NCI-H187 treated with DMSO at 0.1 percent for 48 hours (cell line): ENCODE data around the gene ATAD1.
"Not testable (repeated sequence)": the region's sequence is repeated elsewhere in the genome, so short reads cannot be mapped to it uniquely, and the experiment has no call there.

Experiments used
- DNase-seq: peaks from one replicate; lab custom pipeline; 2025; lab: John Stamatoyannopoulos, UW

The ATAD1 gene

GRCh38 chr10:87846023-87846422 is 28.0 kb upstream of the ATAD1 start:
- no peak for DNase-seq

- DNase-seq: no peak
These were observed 27.6 kb upstream of the ATAD1 start for GRCh38 chr10:87845624-87845998.

DNA sequence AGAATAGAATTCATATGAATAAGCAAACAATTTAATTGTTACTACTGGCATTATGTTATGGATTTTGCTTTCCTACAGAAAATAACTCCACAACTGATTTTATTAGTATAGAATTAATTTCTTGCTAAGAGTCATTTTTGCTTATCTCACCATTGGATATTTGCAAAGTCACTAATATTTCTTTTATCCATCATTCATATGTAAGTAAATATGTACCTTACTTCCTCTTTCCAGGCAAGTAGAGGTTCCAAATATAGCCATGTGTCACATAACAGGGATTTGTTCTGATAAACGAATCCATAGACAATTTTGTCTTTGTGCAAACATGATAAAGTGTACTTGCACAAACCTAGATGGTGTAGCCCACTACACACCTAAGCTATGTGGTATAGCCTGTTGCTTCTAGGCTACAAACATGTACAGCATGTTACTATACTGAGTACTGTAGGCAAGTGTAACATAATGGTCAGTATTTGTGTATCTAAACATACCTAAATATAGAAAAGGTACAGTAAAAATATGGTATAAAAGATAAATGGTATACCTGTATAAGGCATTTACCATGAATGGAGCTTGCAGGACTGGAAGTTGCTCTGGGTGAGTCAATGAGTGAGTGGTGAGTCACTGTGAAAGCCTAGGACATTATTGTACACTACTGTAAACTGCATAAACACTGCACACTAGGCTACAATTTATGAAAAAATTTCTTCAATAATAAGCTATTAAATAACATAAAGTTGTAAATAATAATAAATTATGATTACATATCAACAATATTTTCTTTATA is 27.0 kb upstream of the ATAD1 start:
- DNase-seq: no peak

- no peak for DNase-seq
These were observed 25.7 kb upstream of the ATAD1 start for GRCh38 chr10:87843714-87844113.

DNA sequence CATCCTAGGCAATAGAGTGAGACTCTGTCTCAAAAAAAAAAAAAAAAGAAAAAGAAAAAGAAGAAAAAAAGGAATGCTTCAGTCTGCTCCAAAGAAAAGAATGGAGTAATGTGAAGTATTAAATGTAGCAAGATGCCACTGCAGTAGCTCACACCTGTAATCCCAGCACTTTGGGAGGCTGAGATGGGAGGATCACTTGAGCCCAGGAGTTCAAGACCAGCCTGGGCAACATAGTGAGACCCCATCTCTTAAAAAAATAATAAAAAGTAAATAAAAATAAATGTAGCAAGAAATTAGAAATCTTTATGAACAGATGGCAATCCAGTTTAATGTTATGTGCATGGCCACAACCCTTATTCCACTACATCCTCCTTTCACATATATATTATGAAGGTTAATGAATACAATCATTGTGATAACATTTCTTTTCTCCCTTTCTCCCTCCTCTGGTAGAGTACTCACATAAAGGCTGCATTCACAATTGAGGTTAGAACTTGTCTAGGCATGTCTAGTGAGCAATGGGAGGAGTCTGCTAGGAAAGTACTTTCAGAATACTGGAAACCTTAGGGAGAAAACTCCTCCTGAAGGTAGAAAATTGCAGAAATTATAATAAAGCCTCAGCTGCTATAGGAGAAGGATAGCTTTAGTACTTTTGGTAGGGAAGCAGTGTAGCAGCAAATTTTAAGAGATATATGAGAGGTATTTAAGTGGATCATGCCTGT is 24.9 kb upstream of the ATAD1 start:
- no peak for DNase-seq

DNA sequence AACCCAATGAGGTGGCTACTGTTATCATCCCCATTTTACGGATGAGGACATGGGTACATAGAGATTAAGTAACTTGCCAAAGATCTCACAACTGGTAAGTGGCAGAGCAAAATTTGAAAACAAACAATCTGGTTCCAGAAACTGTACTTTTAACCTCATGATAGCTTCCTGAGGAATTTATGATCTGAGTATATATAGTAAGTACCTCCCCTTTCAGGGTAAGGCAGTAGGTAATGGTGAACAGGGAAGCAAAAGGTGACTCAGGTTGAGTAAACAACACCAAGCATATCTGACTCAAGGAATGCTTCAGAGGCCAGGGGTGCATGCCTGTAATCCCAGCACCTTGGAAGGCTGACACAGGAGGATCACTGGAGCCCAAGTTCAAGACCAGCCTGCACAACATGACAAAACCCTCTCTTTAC is 24.2 kb upstream of the ATAD1 start:
- no peak for DNase-seq

GRCh38 chr10:87841186-87841585 is 23.2 kb upstream of the ATAD1 start:
- DNase-seq: no peak

GRCh38 chr10:87838650-87839049 is 20.6 kb upstream of the ATAD1 start:
- DNase-seq: no peak

GRCh38 chr10:87837445-87837844 is 19.4 kb upstream of the ATAD1 start:
- DNase-seq: no peak

DNA sequence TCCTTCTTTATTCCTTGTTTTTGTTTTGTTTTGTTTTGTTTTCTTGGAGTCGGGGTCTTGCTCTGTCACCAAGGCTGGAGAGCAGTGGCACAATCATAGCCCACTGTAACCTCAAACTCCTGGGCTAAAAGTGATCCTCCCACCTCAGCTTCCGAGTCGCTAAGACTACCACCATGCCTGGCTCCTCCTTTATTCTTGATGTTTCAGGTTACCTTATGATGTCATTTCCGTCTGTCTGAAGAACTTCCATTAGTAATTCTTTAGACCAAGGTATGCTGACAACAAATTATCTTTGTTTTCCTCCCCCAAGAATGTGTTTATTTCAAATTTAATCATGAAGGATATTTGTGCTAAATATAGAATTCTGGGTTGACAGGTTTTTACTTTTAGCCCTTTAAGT is 18.1 kb upstream of the ATAD1 start:
- DNase-seq: no peak

DNA sequence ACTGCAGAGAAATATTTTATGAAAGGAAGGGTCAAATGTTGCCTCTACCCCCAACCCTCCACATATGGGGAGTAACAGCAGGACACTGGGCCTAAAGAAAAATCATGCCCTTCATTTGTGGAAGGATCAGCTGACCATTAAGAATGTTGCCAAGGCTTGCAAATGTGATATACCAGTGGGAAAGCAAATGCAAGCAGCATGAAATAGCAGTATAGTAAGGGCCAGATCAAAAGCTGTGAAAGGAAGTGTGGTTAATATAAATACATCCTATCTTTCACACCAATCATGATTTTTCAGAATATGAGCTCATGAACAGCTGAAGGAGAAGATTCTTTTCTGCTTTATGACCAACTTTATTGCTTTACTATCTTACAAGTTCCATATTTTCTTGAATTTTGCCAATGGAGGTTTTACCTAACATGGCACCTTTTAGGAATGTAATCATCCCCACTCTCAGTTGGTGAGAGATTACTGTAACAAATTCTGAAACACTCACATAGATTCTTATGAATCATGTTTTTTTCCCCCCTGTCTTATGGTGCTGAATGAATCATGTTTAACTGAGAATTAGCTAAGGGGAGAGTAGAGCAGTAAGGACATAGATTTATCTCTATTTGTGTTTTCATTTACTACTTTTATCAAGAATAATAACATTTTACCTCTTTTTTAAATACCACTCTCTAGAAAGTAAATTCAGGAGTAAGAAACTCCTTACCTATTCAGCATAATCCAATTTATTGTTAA is 12.1 kb upstream of the ATAD1 start:
- no peak for DNase-seq

- DNase-seq: not testable (repeated sequence)
These were observed 11.0 kb upstream of the ATAD1 start for GRCh38 chr10:87829051-87829450.

DNA sequence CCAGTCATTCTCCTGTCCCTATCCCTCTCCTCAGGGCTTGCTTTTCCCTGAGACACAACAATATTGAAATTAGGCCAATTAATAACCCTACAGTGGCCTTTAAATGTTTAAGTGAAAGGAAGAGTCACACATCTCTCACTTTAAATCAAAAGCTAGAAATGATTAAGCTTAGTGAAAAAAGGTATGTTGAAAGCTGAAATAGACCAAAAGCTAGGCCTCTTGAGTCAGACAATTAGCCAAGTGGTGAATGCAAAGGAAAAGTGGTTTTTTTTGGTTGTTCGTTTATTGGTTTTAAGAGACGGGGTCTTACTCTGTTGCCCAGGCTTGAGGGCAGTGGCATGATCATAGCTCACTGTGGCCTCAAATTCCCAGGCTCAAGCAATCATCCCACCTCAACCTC is 9.7 kb upstream of the ATAD1 start:
- DNase-seq: no peak

DNA sequence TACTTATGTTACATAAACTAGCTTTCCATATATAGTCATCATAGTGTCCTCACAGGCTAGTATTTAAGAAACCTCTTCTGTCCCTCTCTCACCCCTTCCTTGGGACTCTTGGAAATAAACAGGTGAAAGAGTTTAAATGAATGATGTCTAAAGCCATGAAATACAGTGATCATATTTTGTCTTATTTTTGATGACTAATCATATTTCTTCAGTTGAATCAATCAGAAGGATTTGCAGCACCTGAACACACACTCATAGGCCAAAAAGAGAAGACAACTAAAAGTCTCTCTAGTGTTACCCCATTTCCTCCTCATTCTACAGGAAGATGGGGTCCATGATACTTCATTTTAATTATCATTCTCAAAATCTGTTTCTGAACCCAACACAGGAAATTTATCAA is 8.6 kb upstream of the ATAD1 start:
- DNase-seq: no peak

DNA sequence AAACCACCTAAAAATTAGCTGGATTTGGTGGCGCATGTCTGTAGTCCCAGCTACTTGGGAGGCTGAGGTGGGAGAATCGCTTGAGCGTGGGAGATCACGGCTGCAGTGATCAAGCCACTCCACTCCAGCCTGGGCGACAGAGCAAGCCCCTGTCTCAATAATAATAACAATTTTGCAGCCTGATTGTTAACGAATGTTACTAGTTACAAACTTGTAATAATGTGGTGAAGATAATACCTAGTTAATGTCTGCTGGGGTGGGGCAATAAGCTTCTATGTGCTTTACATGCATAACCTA is 1.2 kb upstream of the ATAD1 start:
- DNase-seq: no peak

- DNase-seq: no peak
These were observed 671 bp upstream of the ATAD1 start for GRCh38 chr10:87818505-87819288.

DNA sequence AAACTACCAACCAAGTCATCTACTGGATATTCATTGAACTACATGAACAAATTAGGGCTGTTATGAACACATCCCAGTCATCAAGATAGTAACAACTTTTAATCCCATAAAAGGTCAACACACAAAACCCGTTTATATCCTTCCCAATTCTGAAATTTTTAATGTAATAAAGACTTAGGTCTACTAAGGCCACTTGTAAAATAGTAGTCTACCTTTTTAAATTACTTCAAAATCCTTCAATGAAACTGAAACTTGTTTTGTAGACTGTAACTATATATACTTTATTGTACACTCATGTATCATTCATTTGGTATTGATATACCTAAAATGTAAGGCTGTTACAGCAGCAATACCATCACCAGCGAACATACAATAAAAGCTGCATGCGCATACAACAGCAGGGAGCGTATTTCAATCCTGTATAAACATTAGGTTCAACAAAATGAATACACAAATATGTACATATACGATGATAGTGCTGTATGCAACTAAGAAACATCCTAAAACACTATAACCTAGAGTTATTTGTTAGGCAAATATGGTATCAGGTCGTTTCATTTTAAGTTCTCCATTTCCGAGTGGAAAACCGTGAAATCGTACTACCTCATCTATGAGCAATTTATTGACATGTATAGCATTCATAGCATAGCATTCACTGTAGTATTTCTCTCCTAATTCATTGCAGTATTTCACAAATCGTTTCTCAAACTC is 973 bp downstream of the ATAD1 start:
- no peak for DNase-seq

- DNase-seq: no peak
These were observed 1.7 kb downstream of the ATAD1 start for GRCh38 chr10:87816163-87816897.

DNA sequence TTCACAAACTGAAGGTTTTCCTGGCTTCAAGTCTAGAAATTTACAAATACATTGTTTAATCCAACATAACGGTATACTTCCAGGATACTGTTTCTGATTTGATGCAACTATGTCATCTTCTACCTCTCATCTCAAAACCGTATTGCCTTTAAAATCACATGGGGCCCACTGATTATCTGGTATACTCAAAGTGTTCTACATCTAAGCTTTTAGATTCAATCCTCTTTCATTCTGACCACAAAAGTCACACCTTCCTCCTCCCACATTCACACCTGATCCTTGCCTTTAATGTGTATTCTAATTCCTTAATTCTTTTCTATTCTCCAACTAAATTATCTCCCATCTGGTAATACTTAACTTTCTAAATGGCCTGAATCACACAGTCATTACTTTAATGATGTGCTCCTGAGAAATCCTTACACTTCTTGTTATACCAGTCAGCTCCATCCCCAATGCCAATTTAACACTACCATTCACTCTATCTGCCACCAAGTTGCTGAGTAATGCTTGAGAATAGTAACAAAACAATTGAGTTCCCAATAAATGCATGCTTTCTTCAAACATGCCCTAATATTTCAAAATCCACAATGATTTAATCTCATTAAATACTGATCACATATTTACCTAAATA is 13.0 kb downstream of the ATAD1 start:
- no peak for DNase-seq

GRCh38 chr10:87803831-87804230 is 14.2 kb downstream of the ATAD1 start:
- no peak for DNase-seq

GRCh38 chr10:87803328-87803727 is 14.7 kb downstream of the ATAD1 start:
- no peak for DNase-seq
